ENCODE data around the gene DNTT.

Gene DNTT

DNA sequence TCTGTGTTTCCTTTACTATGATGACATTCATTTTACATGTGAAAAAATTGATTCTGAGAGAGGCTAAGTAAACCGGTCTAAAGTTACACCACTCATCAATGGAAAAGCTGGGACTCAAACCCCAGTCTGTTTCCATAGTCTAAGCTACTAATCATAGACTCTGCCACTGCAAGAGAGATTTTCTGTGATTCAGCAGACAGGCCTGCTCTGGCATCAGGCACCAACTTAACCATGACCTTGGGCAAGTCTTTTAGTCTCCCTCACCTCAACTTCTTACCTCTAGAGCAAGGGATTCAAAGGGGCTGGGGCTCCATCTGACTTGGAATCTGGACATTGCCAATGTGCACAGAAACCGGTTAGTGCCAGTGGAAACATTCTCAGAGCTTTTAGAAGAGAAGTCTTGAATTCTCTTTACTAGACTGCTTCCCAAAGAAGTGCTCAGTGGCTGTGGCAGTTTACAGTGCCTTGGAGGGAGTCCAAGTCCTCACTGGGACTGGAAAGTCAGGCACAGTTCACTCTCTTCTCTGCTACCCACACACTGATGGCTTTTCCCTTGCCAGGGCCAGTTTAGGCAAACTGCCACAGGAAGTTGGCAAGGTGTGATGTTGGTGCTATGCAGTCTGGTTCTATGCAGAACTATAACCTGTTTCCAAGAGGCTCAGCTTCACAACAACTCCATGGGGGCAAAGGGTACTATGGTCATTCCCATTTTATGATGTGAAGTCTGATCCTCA, 28.4 kb upstream of the DNTT start:
- FAIRE-seq = no peak
- no peak for DNase-seq (ENCODE audit: insufficient read length, low spot score)

DNA sequence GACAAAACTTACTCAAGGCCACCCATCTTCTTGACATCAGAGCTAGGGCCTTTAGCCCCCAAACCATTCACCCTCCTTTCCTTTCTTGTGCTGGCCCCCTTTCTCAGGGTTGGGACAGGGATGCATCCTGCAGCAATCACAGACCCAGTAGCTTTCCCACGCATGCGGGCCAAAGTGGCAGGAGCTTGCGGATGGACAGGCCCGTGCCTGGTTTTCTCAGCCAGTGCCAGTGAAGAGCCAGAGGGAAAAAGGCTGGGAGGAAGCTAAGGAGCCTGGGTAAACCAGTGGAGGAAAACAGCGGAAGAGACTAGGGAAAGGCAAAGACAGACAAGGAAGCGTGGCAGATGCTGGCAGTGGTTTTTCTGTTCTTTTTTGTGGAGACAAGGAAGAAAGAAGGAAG, 27.8 kb upstream of the DNTT start:
- FAIRE-seq (no peak), DNase-seq (ENCODE audit: insufficient read length, low spot score) (no peak)

DNA sequence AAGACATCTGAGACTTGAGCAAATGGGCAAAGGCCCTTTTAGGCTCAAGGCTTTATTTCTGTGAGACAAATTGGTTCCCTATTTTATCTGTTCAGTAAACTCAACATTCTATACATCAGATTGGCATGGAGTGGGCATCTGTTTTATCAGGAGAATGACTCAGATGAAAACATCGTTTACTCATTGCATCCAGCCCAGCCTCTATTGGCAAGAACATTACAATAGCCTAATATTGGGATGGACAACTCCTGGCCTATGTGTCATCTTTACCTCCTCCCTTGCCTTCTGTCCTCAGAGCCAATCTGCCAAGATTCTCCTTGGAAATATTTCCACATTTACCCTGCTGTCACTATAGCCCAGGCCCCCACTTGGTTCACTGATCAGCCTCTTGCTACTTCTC, 27.4 kb upstream of the DNTT start:
- DNase-seq (ENCODE audit: insufficient read length, low spot score) = no peak
- FAIRE-seq = peak; percentile 49

DNA sequence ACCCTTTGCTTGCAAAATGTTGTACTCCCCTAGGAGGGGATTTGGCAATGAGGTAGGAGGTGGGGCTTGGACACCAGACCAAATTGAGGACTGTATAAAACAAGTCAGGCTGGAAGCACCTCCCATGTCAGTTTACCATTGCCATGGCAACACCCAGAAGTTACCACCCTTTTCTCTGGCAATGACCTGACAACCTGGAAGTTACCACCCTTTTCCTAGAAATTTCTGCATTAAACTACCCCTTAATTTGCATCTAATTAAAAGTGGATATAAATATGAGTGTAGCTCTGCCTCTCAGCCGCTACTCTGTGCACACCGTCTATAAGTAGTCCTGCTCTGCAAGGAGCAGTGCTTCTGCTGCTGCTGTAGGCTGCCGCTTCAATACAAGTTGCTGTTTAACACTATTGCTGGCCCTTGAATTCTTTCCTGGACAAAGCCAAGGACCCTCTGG, 25.0 kb upstream of the DNTT start:
- FAIRE-seq (peak; percentile 71), DNase-seq (ENCODE audit: insufficient read length, low spot score) (no peak)

DNA sequence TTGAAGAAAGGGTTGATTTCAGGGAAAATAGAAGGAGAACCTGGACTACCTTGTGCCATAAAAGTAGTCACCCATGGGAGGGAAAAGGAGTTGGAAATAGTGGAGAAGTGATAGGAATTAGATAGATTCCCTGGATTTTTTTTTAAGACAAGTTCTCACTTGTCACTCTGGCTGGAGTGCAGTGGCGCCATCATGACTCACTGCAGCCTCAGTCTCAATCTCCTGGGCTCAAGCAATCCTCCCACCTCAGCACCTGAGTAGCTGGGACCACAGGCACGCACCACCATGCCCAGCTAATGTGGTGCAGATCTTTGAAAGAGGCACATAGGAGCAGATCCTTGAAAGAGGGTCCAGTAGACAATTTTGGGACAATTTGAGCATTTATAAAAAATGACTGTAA, 23.4 kb upstream of the DNTT start:
- DNase-seq (ENCODE audit: insufficient read length, low spot score) (no peak), FAIRE-seq (no peak)

DNA sequence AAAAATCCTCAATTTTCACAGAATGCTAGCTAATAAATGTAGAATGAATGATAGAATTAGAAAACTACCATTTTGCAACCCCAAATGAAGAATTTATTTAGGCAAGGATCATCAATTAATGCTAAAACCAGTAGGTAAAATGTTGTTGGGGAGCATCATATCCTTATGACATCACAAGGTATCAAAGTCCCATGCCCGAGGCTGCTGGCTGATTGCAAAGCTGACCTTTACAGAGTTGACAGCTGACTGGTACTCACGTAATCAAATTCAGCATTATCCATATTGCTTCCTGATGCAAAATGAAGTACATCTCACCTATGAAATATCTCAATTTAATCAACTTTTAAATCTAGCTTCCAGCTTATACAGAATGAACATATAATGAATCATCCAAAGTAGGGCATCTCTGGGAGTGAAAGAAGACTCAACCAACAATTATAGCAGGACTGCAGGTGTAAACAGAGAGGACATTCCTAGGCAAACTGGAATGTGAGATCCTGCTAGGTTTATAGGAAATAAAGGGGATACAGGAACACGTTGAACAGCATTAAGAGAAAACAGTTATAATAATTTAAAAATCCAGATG, 22.7 kb upstream of the DNTT start:
- no peak for DNase-seq (ENCODE audit: insufficient read length, low spot score)
- FAIRE-seq = no peak

DNA sequence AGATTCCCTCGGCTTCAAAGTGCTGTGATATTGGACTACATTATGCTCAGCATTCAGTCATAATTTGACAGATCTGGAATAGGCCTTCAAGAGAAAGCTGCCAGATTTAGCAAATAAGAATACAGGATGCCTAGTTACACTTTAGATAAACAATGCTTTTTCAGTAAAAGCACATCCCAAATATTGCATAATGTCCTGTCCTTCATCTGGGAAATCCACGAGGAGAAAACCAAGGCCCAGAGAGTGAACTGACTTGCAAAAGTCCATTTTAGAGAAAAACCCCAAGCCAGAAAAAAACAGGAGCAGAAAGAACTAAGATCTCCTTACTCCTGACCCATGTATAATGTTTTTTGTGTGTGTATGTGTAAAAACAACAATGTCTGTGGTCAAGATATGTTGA, 20.9 kb upstream of the DNTT start:
- DNase-seq (ENCODE audit: insufficient read length, low spot score) (no peak), FAIRE-seq (peak; percentile 79)

DNA sequence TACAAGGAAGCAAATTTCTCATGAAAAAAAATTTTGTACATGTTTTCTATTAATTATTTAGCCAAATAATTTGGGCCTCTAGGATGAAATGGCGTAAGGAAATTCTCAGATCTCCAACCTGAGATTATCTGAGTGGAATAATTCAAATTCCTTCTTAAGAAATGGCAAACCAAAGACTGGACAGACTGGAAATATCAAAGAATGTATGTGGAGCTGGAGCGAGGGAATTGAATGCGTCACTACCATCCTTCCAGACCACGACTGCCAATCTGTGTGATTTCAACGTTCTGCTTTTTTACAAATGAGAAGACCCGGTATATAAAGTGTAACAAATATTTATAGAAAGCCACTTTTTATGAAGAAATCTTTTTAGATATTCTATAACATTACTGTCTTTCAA, 20.5 kb upstream of the DNTT start:
- DNase-seq (ENCODE audit: insufficient read length, low spot score) (no peak), FAIRE-seq (no peak)

DNA sequence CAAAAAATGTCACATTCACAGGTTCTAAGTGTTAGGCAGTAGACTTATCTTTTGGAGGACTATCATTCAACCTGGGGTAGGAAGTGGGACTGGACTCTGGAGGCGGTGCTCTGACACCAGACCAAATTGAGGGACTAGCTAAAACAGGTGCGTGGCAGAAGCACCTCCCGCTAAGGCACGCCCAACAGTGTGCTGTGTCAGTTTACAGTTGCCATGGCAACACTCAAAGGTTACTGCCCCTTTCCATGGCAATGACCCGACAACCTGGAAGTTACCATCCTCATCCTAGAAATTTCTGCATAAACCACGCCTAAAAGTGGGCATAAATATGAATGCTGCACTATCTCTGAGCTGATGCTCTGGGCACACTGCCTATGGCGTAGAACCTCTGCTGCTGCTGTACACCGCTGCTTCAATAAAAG, 18.9 kb upstream of the DNTT start:
- DNase-seq (ENCODE audit: insufficient read length, low spot score) = no peak
- no peak for FAIRE-seq

DNA sequence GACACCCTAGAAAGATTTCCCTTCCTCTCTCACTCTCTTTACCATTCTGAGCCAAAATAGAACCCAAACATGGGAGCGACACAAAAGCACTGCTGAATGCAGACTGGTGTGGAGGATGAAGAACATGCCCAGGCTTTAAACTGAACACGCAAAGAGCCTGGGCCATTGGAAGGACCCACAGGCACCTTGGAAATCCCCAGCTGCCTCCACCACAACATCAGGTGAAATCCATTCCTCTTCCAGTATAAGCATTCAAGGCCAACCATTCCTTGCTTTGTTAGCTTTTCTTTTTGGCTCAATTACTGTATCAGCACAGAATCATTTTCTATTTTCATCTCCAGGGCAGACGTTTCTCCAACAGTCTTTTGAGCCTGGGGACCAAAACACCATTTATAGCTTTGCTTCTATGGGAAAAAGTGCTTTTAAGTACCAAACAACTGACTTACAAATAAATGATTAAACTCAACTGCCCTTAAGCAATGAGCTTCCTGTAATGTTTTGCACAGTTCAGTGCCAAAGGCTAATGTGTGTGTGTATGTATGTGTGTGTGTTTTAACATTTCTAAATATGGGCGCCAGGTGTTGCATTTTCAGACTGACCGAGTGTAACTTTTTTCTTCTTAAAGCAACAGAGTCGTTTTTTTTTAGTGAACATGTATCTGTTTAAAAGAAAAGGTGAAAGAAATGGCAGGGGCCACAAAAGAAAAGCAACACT, 16.7 kb upstream of the DNTT start:
- FAIRE-seq = peak; percentile 100
- no peak for DNase-seq (ENCODE audit: insufficient read length, low spot score)

DNA sequence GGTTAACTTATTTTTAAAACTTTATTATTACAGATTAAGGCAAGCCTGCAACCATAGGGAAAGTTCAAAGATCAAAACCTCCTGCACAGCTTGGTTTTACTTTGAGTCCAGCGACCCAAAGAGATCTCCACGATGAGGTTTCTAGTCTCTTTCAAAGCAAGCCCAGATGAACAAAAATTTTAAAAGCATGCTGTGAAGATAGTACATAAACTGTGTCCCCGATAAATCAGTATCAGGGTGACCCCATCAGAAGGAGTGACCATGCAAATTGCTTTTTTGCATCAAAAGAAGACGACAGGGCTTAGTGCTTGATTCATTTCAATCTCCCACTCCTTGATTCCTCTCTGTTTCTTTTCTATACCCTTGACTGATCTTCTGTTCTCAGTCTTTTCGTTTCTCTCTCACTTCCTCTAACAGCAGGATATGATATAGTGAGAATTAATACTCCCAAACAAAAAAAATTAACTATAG, 16.0 kb upstream of the DNTT start:
- no peak for FAIRE-seq
- no peak for DNase-seq (ENCODE audit: insufficient read length, low spot score)

DNA sequence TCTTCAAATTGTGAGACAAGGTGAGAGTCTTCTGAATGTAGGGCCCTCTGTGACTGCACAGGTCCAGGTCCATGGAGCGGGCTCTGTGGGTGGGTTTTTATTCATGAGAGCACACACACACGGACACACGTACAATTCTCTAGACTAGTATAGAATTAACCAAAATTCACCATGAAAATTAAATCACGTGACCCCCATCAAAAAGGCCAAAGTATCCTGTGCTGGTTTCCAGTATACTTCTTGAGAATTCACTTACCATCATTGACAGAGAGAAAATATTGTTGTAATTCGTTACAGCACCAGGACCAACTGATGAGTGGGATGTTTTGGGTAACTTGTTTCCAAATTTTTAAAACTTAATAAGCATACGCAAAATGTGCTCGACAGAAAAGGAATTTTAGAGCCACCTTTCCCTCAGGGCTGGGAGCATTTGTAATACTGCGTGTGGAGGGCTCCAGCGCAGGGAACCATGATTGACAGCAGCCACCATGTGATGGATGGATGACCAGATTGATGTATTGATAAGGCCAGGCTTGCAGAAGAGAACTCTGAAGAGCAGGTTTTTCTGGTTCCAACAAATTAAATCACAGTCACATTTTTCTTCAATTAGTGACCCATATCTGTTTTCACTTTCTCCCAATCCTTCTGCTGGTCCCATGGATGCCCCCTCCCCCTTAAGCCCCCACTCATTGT, 14.9 kb upstream of the DNTT start:
- no peak for DNase-seq (ENCODE audit: insufficient read length, low spot score)
- FAIRE-seq = peak; percentile 62

DNA sequence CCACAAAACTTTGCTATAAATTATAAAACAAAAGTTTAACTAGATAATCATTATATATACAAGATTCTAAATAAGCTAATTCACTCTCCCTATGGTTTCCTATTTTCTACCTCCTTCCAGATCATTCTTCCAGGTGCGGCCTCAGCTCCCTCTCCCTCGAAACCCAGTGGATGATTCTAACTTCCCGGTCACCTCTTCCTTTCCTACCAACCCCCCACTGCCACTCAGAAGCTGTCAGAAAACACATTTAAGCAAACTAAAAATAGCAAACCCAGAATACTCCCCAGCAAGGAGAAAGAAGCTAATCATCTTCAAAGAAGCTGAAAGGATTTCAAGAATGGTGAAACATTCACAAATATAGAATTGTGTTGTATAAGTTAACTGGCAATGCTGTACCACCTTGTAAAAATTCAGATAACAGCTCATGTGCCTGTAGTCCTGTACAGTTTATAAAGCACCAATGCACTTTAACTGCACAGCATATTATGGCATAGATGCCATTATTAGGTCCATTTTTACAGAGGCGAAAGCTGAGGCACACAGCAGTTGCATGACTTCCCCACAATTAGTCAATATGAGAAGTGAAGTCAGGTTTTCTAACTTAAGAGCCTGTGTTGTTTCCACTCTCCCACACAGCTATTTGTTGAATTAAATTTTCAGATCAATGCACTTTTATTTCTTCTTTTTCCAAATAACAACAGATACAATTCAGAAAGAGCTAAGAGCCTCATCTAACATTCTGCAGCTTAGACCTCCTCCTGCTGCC, 13.7 kb upstream of the DNTT start:
- FAIRE-seq = peak; percentile 97
- DNase-seq (ENCODE audit: insufficient read length, low spot score) = no peak

DNA sequence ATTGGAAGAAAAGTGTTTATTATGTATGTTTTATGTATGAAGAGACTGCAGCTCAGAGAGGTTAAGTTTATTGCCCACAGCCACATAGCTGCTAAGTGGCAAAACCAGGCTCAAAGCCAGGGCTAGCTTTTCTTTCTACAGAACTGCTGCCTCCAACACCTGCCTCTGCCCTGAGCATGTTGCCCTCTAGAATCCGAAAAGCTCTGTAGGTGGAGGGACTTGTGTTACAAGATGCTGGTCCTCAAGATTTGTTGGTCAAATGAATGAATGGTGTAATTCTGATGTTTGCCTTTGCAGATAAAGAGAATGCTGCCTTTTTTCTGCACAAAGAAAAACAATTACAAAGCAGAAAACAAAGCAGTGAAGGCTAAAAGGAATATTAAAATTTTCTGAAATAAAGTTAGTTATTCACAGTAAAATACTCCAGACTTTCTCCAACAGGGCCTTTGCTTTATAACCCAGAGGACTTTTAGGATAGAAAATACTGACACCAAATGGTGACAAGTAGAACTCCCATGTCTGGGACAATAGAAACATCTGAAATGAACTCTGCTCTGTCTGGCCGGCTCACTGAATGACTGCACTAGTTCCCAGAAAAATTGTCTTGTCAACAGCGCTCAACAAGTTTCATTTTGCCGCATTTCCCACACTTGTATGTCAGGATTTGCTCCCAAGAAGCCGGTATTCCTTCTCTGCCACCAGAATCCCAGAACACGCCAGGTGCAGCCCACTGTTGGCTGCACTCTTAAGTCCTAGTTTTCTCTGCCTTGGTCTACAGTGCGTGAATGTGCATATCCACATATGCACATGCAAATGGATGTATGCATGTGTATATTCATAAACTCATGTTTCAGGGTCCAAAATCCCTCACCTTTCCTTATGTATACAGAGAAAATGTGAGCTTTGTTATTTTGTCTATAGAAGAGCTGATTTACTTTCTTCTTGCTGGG, 11.0 kb upstream of the DNTT start:
- FAIRE-seq = peak; percentile 96

DNA sequence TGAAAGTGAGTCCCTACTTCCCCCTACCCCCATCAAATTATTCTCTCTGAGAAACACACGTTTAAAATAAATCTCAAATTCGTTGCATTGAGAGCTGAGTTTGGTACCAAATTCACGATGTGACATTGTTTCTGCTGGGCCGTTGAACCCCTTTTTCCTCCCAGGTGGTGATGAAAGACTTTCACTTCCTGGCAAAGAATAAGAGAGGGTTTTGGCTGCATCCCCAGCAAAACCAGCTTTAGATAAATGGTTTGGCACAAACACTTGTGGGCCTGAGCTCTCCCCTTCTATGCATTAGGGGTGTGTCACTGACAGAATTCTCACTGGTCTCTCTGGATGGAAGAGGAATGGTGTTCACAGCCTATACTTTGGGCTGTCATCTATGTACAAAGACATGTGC, 8.8 kb upstream of the DNTT start:
- no peak for DNase-seq (ENCODE audit: insufficient read length, low spot score)

More for the DNA sequence above, 11.0 kb upstream of the DNTT start:
- no peak for DNase-seq (ENCODE audit: insufficient read length, low spot score)

DNA sequence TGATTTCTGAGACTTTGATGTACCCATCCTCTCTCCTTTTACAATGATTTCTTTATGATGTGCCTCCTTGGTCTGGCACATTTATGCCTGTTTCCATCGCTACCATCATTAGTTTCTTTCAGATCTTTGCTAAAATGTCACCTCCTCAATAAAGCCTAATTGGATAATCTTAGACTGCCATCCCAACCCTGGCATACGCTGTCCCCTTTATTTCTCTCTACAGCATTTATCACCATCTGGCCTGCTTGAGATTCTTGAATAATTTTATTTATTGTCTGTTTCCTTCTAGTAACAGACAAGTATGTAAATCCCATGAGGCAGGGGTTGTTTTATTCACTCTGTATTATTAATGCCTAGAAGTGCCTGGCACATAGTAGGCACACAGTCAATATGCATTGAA, 6.7 kb upstream of the DNTT start:
- FAIRE-seq = no peak
- no peak for DNase-seq (ENCODE audit: insufficient read length, low spot score)

More for the DNA sequence above, 8.8 kb upstream of the DNTT start:
- FAIRE-seq = no peak

DNA sequence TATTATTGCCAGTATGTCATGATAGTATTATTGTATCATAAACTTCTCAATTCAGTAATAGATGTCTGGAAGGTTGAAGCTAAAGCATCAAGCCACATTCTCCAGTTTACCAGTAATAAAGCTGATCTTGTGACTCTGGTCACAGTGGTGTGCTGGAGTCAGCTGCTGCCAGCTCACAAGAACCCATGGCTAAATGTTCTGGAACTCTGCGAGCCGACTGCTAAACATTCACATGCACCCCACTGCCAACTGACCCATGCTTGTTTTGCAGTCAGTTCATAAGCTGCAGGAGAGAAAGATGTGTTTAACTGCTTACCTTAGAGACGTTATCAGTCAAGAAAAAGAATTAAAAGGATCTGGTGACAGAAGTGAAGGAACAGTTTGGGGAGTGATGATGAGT, 5.9 kb upstream of the DNTT start:
- FAIRE-seq = no peak
- no peak for DNase-seq (ENCODE audit: insufficient read length, low spot score)

DNA sequence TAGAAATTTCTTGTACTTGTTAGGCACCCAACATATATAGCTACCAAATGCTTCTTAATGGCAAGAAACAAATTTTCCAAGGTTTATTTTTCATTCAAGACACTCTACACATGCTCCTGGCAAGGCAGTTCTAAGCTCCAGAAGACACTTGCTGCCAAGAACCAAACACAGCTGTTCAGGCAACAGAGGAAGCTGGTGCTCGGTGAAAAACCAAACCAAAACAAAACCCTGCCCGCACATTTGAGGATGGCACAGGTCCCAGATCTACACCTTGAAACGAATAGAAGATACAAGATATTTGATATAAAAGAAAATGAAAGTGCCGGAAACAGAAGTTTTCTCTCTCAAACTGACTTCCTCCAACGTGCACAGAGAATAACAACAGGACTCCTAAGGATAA, 4.9 kb upstream of the DNTT start:
- DNase-seq (ENCODE audit: insufficient read length, low spot score) = no peak
- peak; percentile 28 for FAIRE-seq

DNA sequence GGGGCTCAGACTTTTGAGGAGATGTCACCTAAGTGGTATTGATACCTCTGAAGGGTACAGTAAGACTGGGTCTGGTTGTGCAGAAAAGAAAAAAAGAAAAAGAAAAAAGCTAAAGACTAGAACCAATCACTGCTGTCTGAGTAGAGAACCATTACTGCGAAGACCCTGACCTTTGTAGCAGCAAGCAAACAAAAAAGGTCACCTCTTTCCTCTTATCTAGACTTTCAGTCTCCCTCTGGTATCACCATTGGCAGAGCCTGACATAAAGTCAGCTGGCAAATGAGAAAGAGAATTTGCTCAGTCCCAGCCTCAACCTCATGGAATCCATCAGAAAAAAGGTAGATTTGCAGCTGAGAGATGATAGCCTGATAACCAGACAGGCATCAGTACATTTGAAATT, 2.6 kb upstream of the DNTT start:
- DNase-seq (ENCODE audit: insufficient read length, low spot score) (no peak), FAIRE-seq (no peak)

Data from GM19239 (cell line).